Measurements from ENCODE around the gene BCAP29. TPM values are rescaled to one million over a fixed set of nuclear protein-coding genes. Genes with fewer than 3 reads are reported as not detected.

Gene BCAP29
- polyA plus RNA-seq, 1 of the 3 experiments (the other 2 are of a cell fraction) = 29.2 TPM

DNA sequence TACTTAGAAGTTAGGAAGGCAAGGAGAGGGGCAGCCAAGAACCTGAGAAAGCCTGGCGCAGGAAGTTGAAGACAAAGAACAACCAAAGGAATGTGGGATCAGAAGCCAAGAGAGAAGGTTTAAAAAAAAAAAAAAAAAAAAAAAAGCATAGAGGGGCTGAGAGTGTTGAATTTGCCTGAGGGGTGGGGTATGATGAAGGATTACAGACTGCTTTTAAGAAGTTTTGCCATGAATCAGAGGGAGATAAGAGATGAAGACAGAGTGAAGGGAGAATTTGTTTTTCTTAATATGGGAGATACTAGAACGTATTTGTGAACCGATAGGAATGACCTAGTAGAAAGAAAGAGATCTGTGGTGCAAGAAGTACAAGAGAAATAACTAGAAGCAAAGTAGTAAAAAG, 87.3 kb downstream of the BCAP29 start (continued):
- TF ChIP-seq, protein P1, sequence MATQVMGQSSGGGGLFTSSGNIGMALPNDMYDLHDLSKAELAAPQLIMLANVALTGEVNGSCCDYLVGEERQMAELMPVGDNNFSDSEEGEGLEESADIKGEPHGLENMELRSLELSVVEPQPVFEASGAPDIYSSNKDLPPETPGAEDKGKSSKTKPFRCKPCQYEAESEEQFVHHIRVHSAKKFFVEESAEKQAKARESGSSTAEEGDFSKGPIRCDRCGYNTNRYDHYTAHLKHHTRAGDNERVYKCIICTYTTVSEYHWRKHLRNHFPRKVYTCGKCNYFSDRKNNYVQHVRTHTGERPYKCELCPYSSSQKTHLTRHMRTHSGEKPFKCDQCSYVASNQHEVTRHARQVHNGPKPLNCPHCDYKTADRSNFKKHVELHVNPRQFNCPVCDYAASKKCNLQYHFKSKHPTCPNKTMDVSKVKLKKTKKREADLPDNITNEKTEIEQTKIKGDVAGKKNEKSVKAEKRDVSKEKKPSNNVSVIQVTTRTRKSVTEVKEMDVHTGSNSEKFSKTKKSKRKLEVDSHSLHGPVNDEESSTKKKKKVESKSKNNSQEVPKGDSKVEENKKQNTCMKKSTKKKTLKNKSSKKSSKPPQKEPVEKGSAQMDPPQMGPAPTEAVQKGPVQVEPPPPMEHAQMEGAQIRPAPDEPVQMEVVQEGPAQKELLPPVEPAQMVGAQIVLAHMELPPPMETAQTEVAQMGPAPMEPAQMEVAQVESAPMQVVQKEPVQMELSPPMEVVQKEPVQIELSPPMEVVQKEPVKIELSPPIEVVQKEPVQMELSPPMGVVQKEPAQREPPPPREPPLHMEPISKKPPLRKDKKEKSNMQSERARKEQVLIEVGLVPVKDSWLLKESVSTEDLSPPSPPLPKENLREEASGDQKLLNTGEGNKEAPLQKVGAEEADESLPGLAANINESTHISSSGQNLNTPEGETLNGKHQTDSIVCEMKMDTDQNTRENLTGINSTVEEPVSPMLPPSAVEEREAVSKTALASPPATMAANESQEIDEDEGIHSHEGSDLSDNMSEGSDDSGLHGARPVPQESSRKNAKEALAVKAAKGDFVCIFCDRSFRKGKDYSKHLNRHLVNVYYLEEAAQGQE (IDR thresholded peaks at IDR 0.05; ENCODE audit: low read depth, low read length) = no peak
- TF ChIP-seq RCOR1 (IDR thresholded peaks at IDR 0.05; ENCODE audit: low read length) = no peak

GRCh38 chr7:107668296-107668695, 88.2 kb downstream of the BCAP29 start:
- H3K9me3 ChIP-seq = no peaks in the 10 kb centered on the region
- no peaks in the 10 kb centered on the region for H3K36me3 ChIP-seq (replicated peaks in 1 of 2; ENCODE audit: control insufficient read depth in 1 of 2, insufficient read depth in 2 of 2, low read length in 1 of 2)
- H3K9ac ChIP-seq = no peak overlapping the region
- no peaks in the 10 kb centered on the region for H4K20me1 ChIP-seq (ENCODE audit: insufficient read depth)
- H3K79me2 ChIP-seq (ENCODE audit: insufficient read depth) = no peaks in the 10 kb centered on the region
- H3K4me1 ChIP-seq (ENCODE audit: control insufficient read depth in 1 of 2, insufficient read depth in 2 of 2, low read depth in 1 of 2, low read length in 1 of 2) = no peaks in the 10 kb centered on the region
- H3K27ac ChIP-seq (ENCODE audit: low read depth in 2 of 2, low read length in 1 of 2) = no peak overlapping the region
- H3K9me2 ChIP-seq = no peaks in the 10 kb centered on the region
- no peak overlapping the region for H3K4me2 ChIP-seq
- H3K4me3 ChIP-seq (ENCODE audit: low read depth in 2 of 2, low read length in 1 of 2) = no peak overlapping the region
- DNase-seq = no peak
- ChIA-PET CTCF (interaction anchor here (1.0 to 1.4 kb wide), 2 partner anchors 21 to 204 kb away, joined by 3 read pairs; no protein-coding TSS in a partner anchor), POLR2A (no interaction called here)
- TF ChIP-seq YY1 (IDR thresholded peaks at IDR 0.05; ENCODE audit: low read depth) (no peak), GABPA (IDR thresholded peaks at IDR 0.05; ENCODE audit: low read depth) (no peak), FOXJ3 (CRISPR knock-in tag; IDR thresholded peaks at IDR 0.05) (no peak), MEF2A (IDR thresholded peaks at IDR 0.05; ENCODE audit: borderline replicate concordance, low read depth) (no peak), SMC3 (IDR thresholded peaks at IDR 0.05; ENCODE audit: low read depth, low read length) (no peak), RAD21 (IDR thresholded peaks at IDR 0.05; ENCODE audit: low read length) (no peak), FOXM1 (IDR thresholded peaks at IDR 0.05; ENCODE audit: low read depth) (no peak), RFX5 (IDR thresholded peaks at IDR 0.05; ENCODE audit: low read length) (no peak), MXI1 (IDR thresholded peaks at IDR 0.05; ENCODE audit: low read depth, low read length) (no peak), GATA2 (CRISPR knock-in tag; IDR thresholded peaks at IDR 0.05) (no peak), USF1 (IDR thresholded peaks at IDR 0.05; ENCODE audit: borderline replicate concordance, low read depth) (no peak)
- TF ChIP-seq, protein P1 (IDR thresholded peaks at IDR 0.05; ENCODE audit: low read depth, low read length) = no peak
- TF ChIP-seq, protein P2, sequence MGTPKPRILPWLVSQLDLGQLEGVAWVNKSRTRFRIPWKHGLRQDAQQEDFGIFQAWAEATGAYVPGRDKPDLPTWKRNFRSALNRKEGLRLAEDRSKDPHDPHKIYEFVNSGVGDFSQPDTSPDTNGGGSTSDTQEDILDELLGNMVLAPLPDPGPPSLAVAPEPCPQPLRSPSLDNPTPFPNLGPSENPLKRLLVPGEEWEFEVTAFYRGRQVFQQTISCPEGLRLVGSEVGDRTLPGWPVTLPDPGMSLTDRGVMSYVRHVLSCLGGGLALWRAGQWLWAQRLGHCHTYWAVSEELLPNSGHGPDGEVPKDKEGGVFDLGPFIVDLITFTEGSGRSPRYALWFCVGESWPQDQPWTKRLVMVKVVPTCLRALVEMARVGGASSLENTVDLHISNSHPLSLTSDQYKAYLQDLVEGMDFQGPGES (IDR thresholded peaks at IDR 0.05; ENCODE audit: low read depth, low read length) = no peak
- TF ChIP-seq, protein P3, sequence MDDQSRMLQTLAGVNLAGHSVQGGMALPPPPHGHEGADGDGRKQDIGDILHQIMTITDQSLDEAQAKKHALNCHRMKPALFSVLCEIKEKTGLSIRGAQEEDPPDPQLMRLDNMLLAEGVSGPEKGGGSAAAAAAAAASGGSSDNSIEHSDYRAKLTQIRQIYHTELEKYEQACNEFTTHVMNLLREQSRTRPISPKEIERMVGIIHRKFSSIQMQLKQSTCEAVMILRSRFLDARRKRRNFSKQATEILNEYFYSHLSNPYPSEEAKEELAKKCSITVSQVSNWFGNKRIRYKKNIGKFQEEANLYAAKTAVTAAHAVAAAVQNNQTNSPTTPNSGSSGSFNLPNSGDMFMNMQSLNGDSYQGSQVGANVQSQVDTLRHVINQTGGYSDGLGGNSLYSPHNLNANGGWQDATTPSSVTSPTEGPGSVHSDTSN (IDR thresholded peaks at IDR 0.05) = no peak
- 92% methylated on average over 4 of the region's 4 CpGs for WGBS (ENCODE audit: low lambda C conversion rate)
- no peaks in the 10 kb centered on the region for H3F3A ChIP-seq (replicated peaks; ENCODE audit: insufficient read depth)
- H2AFZ ChIP-seq (ENCODE audit: low read depth) = no peak overlapping the region
- H3K27me3 ChIP-seq (ENCODE audit: insufficient read depth) = no peaks in the 10 kb centered on the region; the same call in 1 of the 2 replicates
